MCF 10A (cell line): ENCODE data around the gene ADISSP. TPM values are rescaled to one million over a fixed set of nuclear protein-coding genes. Genes with fewer than 3 reads are reported as not detected.
A peak's percentile ranks its signal among the peaks of the same experiment; 100 is the strongest.

ENCODE experiments used
- BruUV-seq: library from RNA; stranded (reverse); fragments of 400-500 nt; replicated peaks from 2 replicates; lab custom pipeline; 2021; lab: Mats Ljungman, UMichigan
- CTCF ChIA-PET: fragments of 300-600 bp; sonication (Branson Sonifier 250); formaldehyde crosslinking; extraction: SDS; loops from one replicate; lab custom pipeline; 2021; ENCODE audit warnings: antibody characterized with exemption, inconsistent platforms; lab: Yijun Ruan, JAX
- POLR2A ChIA-PET: fragments of 300-600, 350-650 bp; sonication (Branson Sonifier 250); formaldehyde crosslinking; extraction: SDS; loops from one replicate; lab custom pipeline; 2020; ENCODE audit warnings: antibody characterized with exemption, inconsistent platforms; lab: Yijun Ruan, JAX
- DNase-seq: peaks from one replicate; pipeline ENCODE4 v3.0.0-alpha.2; 2018; ENCODE audit not compliant: unreplicated experiment
- H3K27ac Mint-ChIP-seq: one replicate; pipeline ENCODE4 v1.8.0; 2022; ENCODE audit warnings: mild to moderate bottlenecking, low read depth, mixed read lengths; ENCODE audit not compliant: unreplicated experiment
- H3K27me3 Mint-ChIP-seq: one replicate; pipeline ENCODE4 v1.8.0; 2022; ENCODE audit warnings: mixed read lengths; ENCODE audit not compliant: insufficient read depth, unreplicated experiment
- H3K36me3 Mint-ChIP-seq: one replicate; pipeline ENCODE4 v1.8.0; 2022; ENCODE audit warnings: mild to moderate bottlenecking, moderate library complexity, mixed read lengths; ENCODE audit not compliant: insufficient read depth, unreplicated experiment
- H3K4me1 Mint-ChIP-seq: one replicate; pipeline ENCODE4 v1.8.0; 2022; ENCODE audit warnings: mixed read lengths; ENCODE audit not compliant: insufficient read depth, unreplicated experiment
- H3K4me3 Mint-ChIP-seq: one replicate; pipeline ENCODE4 v1.8.0; 2022; ENCODE audit warnings: mild to moderate bottlenecking, moderate library complexity, mixed read lengths; ENCODE audit not compliant: unreplicated experiment
- H3K9me3 Mint-ChIP-seq: one replicate; pipeline ENCODE4 v1.8.0; 2022; ENCODE audit warnings: mixed read lengths; ENCODE audit not compliant: unreplicated experiment
- CTCF ChIP-seq: fragments of 200-600 bp; IDR thresholded peaks from one replicate; pipeline ENCODE4 v1.8.0; 2022; ENCODE audit warnings: antibody characterized with exemption, mild to moderate bottlenecking; ENCODE audit not compliant: unreplicated experiment
- intact Hi-C: fragments of 100-400 bp; cut with micrococcal nuclease; formaldehyde crosslinking; loops from 2 replicates; pipeline ENCODE4 v1.14.1; 2022
- total RNA-seq: library from RNA; stranded (reverse); gene quantifications from 2 replicates; pipeline ENCODE4 v1.2.3, GENCODE V29; 2022

Gene ADISSP
- total RNA-seq, 1 experiment from 2014 or later, result 58.8 TPM

- no TSS peak for BruUV-seq
- H3K4me1 Mint-ChIP-seq, result peaks cover 33% of the 10 kb centered on the region
- POLR2A ChIA-PET, result interaction anchor here (0.7 to 3.7 kb wide), 8 partner anchors 9 to 80 kb away, joined by 3 to 24 read pairs (median 6); partner anchors contain the start of gene ADISSP
Observed at GRCh38 chr20:3811467-3812258, 44.1 kb upstream of the ADISSP start.

GRCh38 chr20:3808544-3808943, 41.0 kb upstream of the ADISSP start:
- Mint-ChIP-seq H3K27ac (peak overlapping the region; percentile 94), H3K36me3 (peaks cover 67% of the 10 kb centered on the region), H3K4me3 (peak overlapping the region; percentile 66), H3K27me3 (no peaks in the 10 kb centered on the region), H3K9me3 (no peaks in the 10 kb centered on the region), H3K4me1 (peaks cover 58% of the 10 kb centered on the region)
- ChIA-PET CTCF (interaction anchor here (0.6 to 1.1 kb wide), 4 partner anchors 13 to 497 kb away, joined by 3 read pairs; no protein-coding TSS in a partner anchor), POLR2A (interaction anchor here (0.8 to 1.3 kb wide), 3 partner anchors 42 to 201 kb away, joined by 3 to 5 read pairs (median 3); no protein-coding TSS in a partner anchor)
- intact Hi-C loops, result no loop called here
- no peak for TF ChIP-seq CTCF
- BruUV-seq, result TSS peak; percentile 70
- DNase-seq, result no peak

More at GRCh38 chr20:3811467-3812258, 44.1 kb upstream of the ADISSP start:
- intact Hi-C loops, result loop anchor here (1.0 kb wide), 1 partner anchor 14 kb away; no protein-coding TSS in a partner anchor
- peak overlapping the region; percentile 95 for H3K27ac Mint-ChIP-seq
- peak overlapping the region; percentile 83 for H3K4me3 Mint-ChIP-seq
- no peaks in the 10 kb centered on the region for H3K27me3 Mint-ChIP-seq
- H3K9me3 Mint-ChIP-seq, result no peaks in the 10 kb centered on the region
- TF ChIP-seq CTCF, result no peak
- CTCF ChIA-PET, result interaction anchor here (0.5 to 2.5 kb wide), 11 partner anchors 11 to 1281 kb away, joined by 3 to 11 read pairs (median 3); partner anchors contain the start of gene CDC25B
- DNase-seq, result peak; percentile 99
- peaks cover 38% of the 10 kb centered on the region for H3K36me3 Mint-ChIP-seq

GRCh38 chr20:3804781-3805180, 37.2 kb upstream of the ADISSP start:
- Mint-ChIP-seq H3K4me1 (peaks cover 57% of the 10 kb centered on the region), H3K27ac (peak overlapping the region; percentile 73)
- POLR2A ChIA-PET, result interaction anchor here (0.7 to 1.8 kb wide), 3 partner anchors 19 to 125 kb away, joined by 4 to 8 read pairs (median 4); partner anchors contain the start of gene CENPB

More at GRCh38 chr20:3804781-3805180, 37.2 kb upstream of the ADISSP start:
- CTCF ChIA-PET, result interaction anchor here (0.6 to 1.1 kb wide), 4 partner anchors 9 to 681 kb away, joined by 3 to 5 read pairs (median 4); partner anchors contain the start of gene CDC25B
- intact Hi-C loops, result no loop called here
- Mint-ChIP-seq H3K27me3 (no peaks in the 10 kb centered on the region), H3K4me3 (no peak overlapping the region), H3K36me3 (peaks cover 85% of the 10 kb centered on the region), H3K9me3 (no peaks in the 10 kb centered on the region)
- DNase-seq, result no peak
- no peak for TF ChIP-seq CTCF
- BruUV-seq, result no TSS peak
